Liver (tissue), 9 donors: ENCODE data around the gene ATP6AP1. TPM values are rescaled to one million over a fixed set of nuclear protein-coding genes. Genes with fewer than 3 reads are reported as not detected.
A peak's percentile ranks its signal among the peaks of the same experiment; 100 is the strongest.

Source experiments
- DNase-seq: peaks from one replicate; pipeline ENCODE4 v3.0.0-alpha.2; 2017; ENCODE audit warnings: low spot score
- H3K27ac ChIP-seq, 2 donors: one replicate each; pipeline ENCODE4 v1.7.0; 2013; ENCODE audit warnings: inconsistent platforms in 2 of 2, low read length in 2 of 2, control low read depth in 1 of 2, low read depth in 1 of 2, mild to moderate bottlenecking in 1 of 2
- H3K27me3 ChIP-seq, 4 donors: one replicate each; pipeline versions ENCODE4 v1.6.1 to v1.7.0; 2013; ENCODE audit warnings: low read length in 3 of 4, inconsistent platforms in 1 of 4, mild to moderate bottlenecking in 1 of 4, moderate library complexity in 1 of 4; ENCODE audit not compliant: control insufficient read depth in 4 of 4, insufficient read depth in 4 of 4
- H3K36me3 ChIP-seq, 4 donors: one replicate each; pipeline versions ENCODE4 v1.6.1 to v1.7.0; 2013; ENCODE audit warnings: low read length in 3 of 4, mild to moderate bottlenecking in 3 of 4, low read depth in 1 of 4, moderate library complexity in 1 of 4; ENCODE audit not compliant: control insufficient read depth in 4 of 4, insufficient read depth in 3 of 4
- H3K4me1 ChIP-seq, 4 donors: one replicate each; pipeline versions ENCODE4 v1.6.1 to v1.7.0; 2013; ENCODE audit warnings: low read length in 3 of 4, mild to moderate bottlenecking in 3 of 4, moderate library complexity in 1 of 4; ENCODE audit not compliant: control insufficient read depth in 4 of 4, insufficient read depth in 4 of 4
- H3K4me3 ChIP-seq, 3 donors: one replicate each; pipeline versions ENCODE4 v1.6.1 to v1.7.0; 2013; ENCODE audit warnings: low read length in 3 of 3, control low read depth in 1 of 3, low read depth in 1 of 3, mild to moderate bottlenecking in 1 of 3
- H3K9ac ChIP-seq, 2 donors: one replicate each; pipeline ENCODE4 v1.7.0; 2013; ENCODE audit warnings: low read length in 2 of 2, mild to moderate bottlenecking in 2 of 2, moderate library complexity in 2 of 2, control low read depth in 1 of 2, low read depth in 1 of 2
- H3K9me3 ChIP-seq, 4 donors: one replicate each; pipeline versions ENCODE4 v1.6.1 to v1.7.0; 2013; ENCODE audit warnings: low read length in 3 of 4; ENCODE audit not compliant: control insufficient read depth in 4 of 4
- EGR1 ChIP-seq, 2 donors: IDR thresholded peaks; 2 replicates each; pipeline ENCODE4 v1.6.1; 2016 to 2018; ENCODE audit warnings: antibody characterized with exemption in 2 of 2, low read depth in 2 of 2
- FOXA1 ChIP-seq: IDR thresholded peaks from 2 replicates; pipeline ENCODE4 v1.6.1; 2016; ENCODE audit warnings: antibody characterized with exemption
- FOXA2 ChIP-seq: IDR thresholded peaks from 2 replicates; pipeline ENCODE4 v1.6.1; 2016; ENCODE audit warnings: antibody characterized with exemption
- HNF4A ChIP-seq, 2 donors: conservative IDR thresholded peaks; 2 replicates each; pipeline ENCODE4 v1.6.1; 2016; ENCODE audit warnings: antibody characterized with exemption in 2 of 2, mild to moderate bottlenecking in 2 of 2
- HNF4G ChIP-seq: IDR thresholded peaks from 2 replicates; pipeline ENCODE4 v1.6.1; 2016; ENCODE audit warnings: antibody characterized with exemption
- JUND ChIP-seq, 2 donors: IDR thresholded peaks; 2 replicates each; pipeline ENCODE4 v1.6.1; 2016; ENCODE audit warnings: antibody characterized with exemption in 2 of 2
- NR2F2 ChIP-seq: IDR thresholded peaks from 2 replicates; pipeline ENCODE4 v1.6.1; 2016; ENCODE audit warnings: antibody characterized with exemption
- REST ChIP-seq: IDR thresholded peaks from 2 replicates; pipeline ENCODE4 v1.6.1; 2016; ENCODE audit warnings: antibody characterized with exemption, mild to moderate bottlenecking
- RXRA ChIP-seq, 2 donors: IDR thresholded peaks; 2 replicates each; pipeline ENCODE4 v1.6.1; 2017 to 2018; ENCODE audit warnings: antibody characterized with exemption in 2 of 2, mild to moderate bottlenecking in 1 of 2
- SP1 ChIP-seq: IDR thresholded peaks from 2 replicates; pipeline ENCODE4 v1.6.1; 2018; ENCODE audit warnings: antibody characterized with exemption, mild to moderate bottlenecking
- TAF1 ChIP-seq: conservative IDR thresholded peaks from 2 replicates; pipeline ENCODE4 v1.6.1; 2016; ENCODE audit warnings: antibody characterized with exemption, mild to moderate bottlenecking
- YY1 ChIP-seq: IDR thresholded peaks from 2 replicates; pipeline ENCODE4 v1.6.1; 2016; ENCODE audit warnings: antibody characterized with exemption, mild to moderate bottlenecking
- ZBTB33 ChIP-seq: IDR thresholded peaks from 2 replicates; pipeline ENCODE4 v1.6.1; 2016; ENCODE audit warnings: antibody characterized with exemption
- WGBS: extraction: QIAGEN DNeasy Blood & Tissue Kit; methylation state at CpG from one replicate; pipeline ENCODE4 v1.1.7; 2013; 5-methylcytosine and 5-hydroxymethylcytosine counted together
- polyA plus RNA-seq, 2 donors: library from polyadenylated mRNA; stranded (reverse) in 1 of 2; unstranded in 1 of 2; fragments of 200-250 nt in 1 of 2; fragments of >200 nt in 1 of 2; fragmentation: Nextera tagmentation in 1 of 2; extraction: Ambion mirVana in 1 of 2; gene quantifications; one replicate each; pipeline versions ENCODE4 v1.2.1 to v1.2.3, GENCODE V29; 2013 to 2015
- total RNA-seq, 2 donors: library from RNA; depleted of rRNA; stranded (reverse); fragments of >200 nt; gene quantifications; one replicate each; pipeline ENCODE4 v1.2.3, GENCODE V29; 2014
- TF ChIP-seq, protein P1 (sequence below): IDR thresholded peaks from 2 replicates; pipeline ENCODE4 v1.6.1; 2016; ENCODE audit warnings: antibody characterized with exemption
- TF ChIP-seq, protein P2 (sequence below): IDR thresholded peaks from 2 replicates; pipeline ENCODE4 v1.6.1; 2016; ENCODE audit warnings: antibody characterized with exemption
- donor health status: healthy.
- donor health status: healthy.
- donor health status: healthy.
- donor health status: healthy.
- donor health status: healthy.

The ATP6AP1 gene
- total and polyA plus RNA-seq, 4 donors: 35.2 to 43.3 (median 40.8) TPM

- no peaks in the 10 kb centered on the region for H3K27me3 ChIP-seq
- DNase-seq: no peak
- H3K9ac ChIP-seq: no peak overlapping the region
- TF ChIP-seq SP1 (no peak), TAF1 (no peak), JUND (IDR thresholded peaks at IDR 0.05) (no peak), YY1 (no peak), EGR1 (IDR thresholded peaks at IDR 0.05; ENCODE audit: low read depth in 2 of 2) (no peak), ZBTB33 (no peak), NR2F2 (no peak), FOXA2 (no peak), HNF4A (conservative IDR thresholded peaks at IDR 0.05) (no peak), REST (no peak), HNF4G (no peak), RXRA (IDR thresholded peaks at IDR 0.05) (no peak)
- TF ChIP-seq, protein P1, sequence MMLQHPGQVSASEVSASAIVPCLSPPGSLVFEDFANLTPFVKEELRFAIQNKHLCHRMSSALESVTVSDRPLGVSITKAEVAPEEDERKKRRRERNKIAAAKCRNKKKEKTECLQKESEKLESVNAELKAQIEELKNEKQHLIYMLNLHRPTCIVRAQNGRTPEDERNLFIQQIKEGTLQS: no peak
- TF ChIP-seq, protein P2, sequence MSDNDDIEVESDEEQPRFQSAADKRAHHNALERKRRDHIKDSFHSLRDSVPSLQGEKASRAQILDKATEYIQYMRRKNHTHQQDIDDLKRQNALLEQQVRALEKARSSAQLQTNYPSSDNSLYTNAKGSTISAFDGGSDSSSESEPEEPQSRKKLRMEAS: no peak
- peaks cover 4 to 18% (median 5%) of the 10 kb centered on the region in 4 donors for H3K4me1 ChIP-seq
- peak overlapping the region in 1 of 2 donors; percentile 28 for H3K27ac ChIP-seq
- H3K4me3 ChIP-seq: no peak overlapping the region
- H3K36me3 ChIP-seq: peaks cover 3 to 10% (median 5%) of the 10 kb centered on the region in 4 donors
- H3K9me3 ChIP-seq: no peaks in the 10 kb centered on the region
- 80% methylated on average over 5 of the region's 5 CpGs for WGBS
These were observed 2.9 kb downstream of the ATP6AP1 start for GRCh38 chrX:154431341-154431740.

- H3K9me3 ChIP-seq: no peaks in the 10 kb centered on the region
- no peak overlapping the region for H3K4me3 ChIP-seq
- no peak overlapping the region for H3K9ac ChIP-seq
- no peak for DNase-seq
- no peaks in the 10 kb centered on the region for H3K27me3 ChIP-seq
- 94% methylated on average over 8 of the region's 8 CpGs for WGBS
- no peak overlapping the region for H3K27ac ChIP-seq
- TF ChIP-seq TAF1 (no peak), HNF4A (conservative IDR thresholded peaks at IDR 0.05) (no peak), SP1 (no peak), NR2F2 (no peak), RXRA (IDR thresholded peaks at IDR 0.05) (no peak), FOXA1 (no peak), ZBTB33 (no peak)
- TF ChIP-seq, protein P2: no peak
- TF ChIP-seq, protein P1: no peak
- peaks cover 4 to 18% (median 4%) of the 10 kb centered on the region in 4 donors for H3K4me1 ChIP-seq
- peaks cover 3 to 10% (median 5%) of the 10 kb centered on the region in 4 donors for H3K36me3 ChIP-seq
These were observed 3.7 kb downstream of the ATP6AP1 start for GRCh38 chrX:154432210-154432609.
